Aorta (tissue), 5 donors: ENCODE data around the gene GLI2. TPM values are rescaled to one million over a fixed set of nuclear protein-coding genes. Genes with fewer than 3 reads are reported as not detected.

Experiments
- ATAC-seq: fragments of 200-7000 bp; cut with Tn5 transposase; one replicate; pipeline ENCODE4 v1.9.1; 2022; ENCODE audit warnings: moderate library complexity; ENCODE audit not compliant: low FRiP score
- DNase-seq, 2 donors: peaks; one replicate each; pipeline ENCODE4 v3.0.0-alpha.2; 2020
- H3K27ac ChIP-seq, 2 donors: one replicate each; pipeline ENCODE4 v1.5.1; 2013; ENCODE audit warnings: low read length in 2 of 2, mild to moderate bottlenecking in 2 of 2, moderate library complexity in 2 of 2, control low read depth in 1 of 2, inconsistent platforms in 1 of 2, low read depth in 1 of 2
- H3K27me3 ChIP-seq, 2 donors: one replicate each; pipeline ENCODE4 v1.6.1; 2013; ENCODE audit warnings: control low read depth in 1 of 2, low read length in 1 of 2, mild to moderate bottlenecking in 1 of 2, moderate library complexity in 1 of 2; ENCODE audit not compliant: insufficient read depth in 2 of 2, control insufficient read depth in 1 of 2
- H3K36me3 ChIP-seq, 2 donors: one replicate each; pipeline ENCODE4 v1.6.1; 2013; ENCODE audit warnings: control low read depth in 1 of 2, low read length in 1 of 2, mild to moderate bottlenecking in 1 of 2; ENCODE audit not compliant: insufficient read depth in 2 of 2, control insufficient read depth in 1 of 2
- H3K4me1 ChIP-seq, 2 donors: one replicate each; pipeline ENCODE4 v1.6.1; 2013; ENCODE audit warnings: low read length in 2 of 2, control low read depth in 1 of 2, mild to moderate bottlenecking in 1 of 2, moderate library complexity in 1 of 2; ENCODE audit not compliant: insufficient read depth in 2 of 2, control insufficient read depth in 1 of 2
- H3K4me3 ChIP-seq, 2 donors: one replicate each; pipeline ENCODE4 v1.5.1; 2013; ENCODE audit warnings: low read length in 2 of 2, control low read depth in 1 of 2, mild to moderate bottlenecking in 1 of 2
- H3K9me3 ChIP-seq: one replicate; pipeline ENCODE4 v1.6.1; 2013; ENCODE audit warnings: mild to moderate bottlenecking, low read length; ENCODE audit not compliant: control insufficient read depth
- WGBS, 2 donors: extraction: QIAGEN DNeasy Blood & Tissue Kit; methylation state at CpG; one replicate each; pipeline ENCODE4 v1.1.7; 2013; 5-methylcytosine and 5-hydroxymethylcytosine counted together
- intact Hi-C, 2 donors: fragments of 100-400 bp; cut with DNase I; formaldehyde crosslinking; loops; one replicate each; pipeline versions ENCODE4 v1.14.2 to v1.15.0; 2022
- polyA plus RNA-seq, 2 donors: library from polyadenylated mRNA; stranded (reverse); fragments of 200-250 nt; gene quantifications; one replicate each; pipeline ENCODE4 v1.2.3, GENCODE V29; 2013
- total RNA-seq, 2 donors: library from RNA; stranded (reverse); fragmentation: NEBNext Ultra II Directional; extraction: Animal tissue kit (Norgen Biotek cat#: 25700); gene quantifications; one replicate each; pipeline ENCODE4 v1.2.1, GENCODE V29; 2021
- donor health status: healthy with polysubstance abuse.
- donor health status: Bipolar disorder and iron deficiency.
- donor health status: DM: no; HTN: no; CAD: no.
- donor health status: DM: no; HTN: no; CAD: no.
- donor health status: DM: yes; HTN: yes; CAD: no.

Gene GLI2
- total and polyA plus RNA-seq, 4 donors: 0.88 to 18.5 (median 5.4) TPM

- WGBS, 2 donors: 72 to 74% methylated on average over 1 of the region's 1 CpG
- ATAC-seq (no peak), DNase-seq (no peak)
- Histone ChIP-seq H3K36me3 (no peaks in the 10 kb centered on the region), H3K27me3 (no peaks in the 10 kb centered on the region), H3K27ac (no peak overlapping the region), H3K4me3 (no peak overlapping the region), H3K4me1 (no peaks in the 10 kb centered on the region), H3K9me3 (no peaks in the 10 kb centered on the region)
- intact Hi-C loops: no loop called here
Observed at GRCh38 chr2:120751553-120751952, 15.9 kb downstream of the GLI2 start.

GRCh38 chr2:120754067-120754960 is 18.6 kb downstream of the GLI2 start:
- Histone ChIP-seq H3K9me3 (no peaks in the 10 kb centered on the region), H3K27me3 (no peaks in the 10 kb centered on the region), H3K27ac (no peak overlapping the region), H3K4me3 (no peak overlapping the region), H3K36me3 (no peaks in the 10 kb centered on the region), H3K4me1 (no peaks in the 10 kb centered on the region)
- ATAC-seq (no peak), DNase-seq (peak in 1 of 2 donors; percentile 17)
- WGBS, 2 donors: 69 to 74% methylated on average over 14 of the region's 14 CpGs
- intact Hi-C loops: no loop called here

GRCh38 chr2:120758181-120759144 is 22.8 kb downstream of the GLI2 start:
- DNase-seq: peak; percentile 77 to 83

GRCh38 chr2:120759543-120760331 is 24.1 kb downstream of the GLI2 start:
- peak; percentile 26 to 55 for DNase-seq
- Histone ChIP-seq H3K9me3 (no peaks in the 10 kb centered on the region), H3K27ac (no peak overlapping the region), H3K4me3 (no peak overlapping the region), H3K4me1 (no peaks in the 10 kb centered on the region), H3K27me3 (no peaks in the 10 kb centered on the region), H3K36me3 (no peaks in the 10 kb centered on the region)
- 84 to 88% methylated on average over 7 of the region's 7 CpGs for WGBS, 2 donors
- intact Hi-C loops: no loop called here
- ATAC-seq: no peak

More at GRCh38 chr2:120758181-120759144, 22.8 kb downstream of the GLI2 start:
- no peaks in the 10 kb centered on the region for H3K9me3 ChIP-seq
- intact Hi-C loops: no loop called here
- ATAC-seq: peak; percentile 86
- H3K27me3 ChIP-seq: no peaks in the 10 kb centered on the region
- 16 to 18% methylated on average over 14 to 16 of the region's 16 CpGs for WGBS, 2 donors
- H3K27ac ChIP-seq: no peak overlapping the region
- H3K4me1 ChIP-seq: no peaks in the 10 kb centered on the region
- H3K4me3 ChIP-seq: no peak overlapping the region
- H3K36me3 ChIP-seq: no peaks in the 10 kb centered on the region

GRCh38 chr2:120760446-120761135 is 24.9 kb downstream of the GLI2 start:
- intact Hi-C loops: no loop called here
- no peaks in the 10 kb centered on the region for H3K27me3 ChIP-seq
- no peaks in the 10 kb centered on the region for H3K36me3 ChIP-seq
- no peak overlapping the region for H3K4me3 ChIP-seq
- H3K27ac ChIP-seq: no peak overlapping the region
- DNase-seq (peak; percentile 60 to 86), ATAC-seq (no peak)
- H3K9me3 ChIP-seq: no peaks in the 10 kb centered on the region
- 56 to 67% methylated on average over 8 of the region's 8 CpGs for WGBS, 2 donors
- no peaks in the 10 kb centered on the region for H3K4me1 ChIP-seq

GRCh38 chr2:120761164-120761861 is 25.6 kb downstream of the GLI2 start:
- no peaks in the 10 kb centered on the region for H3K27me3 ChIP-seq
- H3K4me3 ChIP-seq: no peak overlapping the region
- H3K27ac ChIP-seq: no peak overlapping the region
- ATAC-seq (no peak), DNase-seq (peak; percentile 18 to 61)
- intact Hi-C loops: no loop called here
- no peaks in the 10 kb centered on the region for H3K9me3 ChIP-seq
- no peaks in the 10 kb centered on the region for H3K4me1 ChIP-seq
- H3K36me3 ChIP-seq: no peaks in the 10 kb centered on the region
- WGBS, 2 donors: 41 to 43% methylated on average over 8 of the region's 8 CpGs

- ATAC-seq (no peak), DNase-seq (peak; percentile 1 to 72)
- H3K4me1 ChIP-seq: no peaks in the 10 kb centered on the region
- H3K36me3 ChIP-seq: no peaks in the 10 kb centered on the region
- WGBS, 2 donors: 57 to 59% methylated on average over 5 of the region's 5 CpGs
- no peak overlapping the region for H3K27ac ChIP-seq
- H3K9me3 ChIP-seq: no peaks in the 10 kb centered on the region
- intact Hi-C loops: no loop called here
- no peak overlapping the region for H3K4me3 ChIP-seq
- H3K27me3 ChIP-seq: no peaks in the 10 kb centered on the region
Observed at GRCh38 chr2:120761911-120762310, 26.2 kb downstream of the GLI2 start.
